ENCODE measurements around the gene GLIS2.

GLIS2 gene

GRCh38 chr16:4319454-4320421, 3.9 kb downstream of the GLIS2 start:
- H3K56ac ChIP-seq (ENCODE audit: low read length), result peak overlapping the region; percentile 56
- H3K4me1 ChIP-seq (ENCODE audit: control insufficient read depth, low read depth, low read length), result peaks cover 4% of the 10 kb centered on the region
- no peak overlapping the region for H3K9ac ChIP-seq (ENCODE audit: low read length)
- H3K4me3 ChIP-seq (ENCODE audit: low read length), result no peak overlapping the region
- H3K79me2 ChIP-seq (ENCODE audit: control insufficient read depth, insufficient read depth, low read length), result peaks cover 34% of the 10 kb centered on the region
- no peak for DNase-seq
- H2AK5ac ChIP-seq (ENCODE audit: low read length), result no peak overlapping the region
- H2BK15ac ChIP-seq (replicated peaks; ENCODE audit: low read depth), result no peak overlapping the region
- H3K4me2 ChIP-seq (ENCODE audit: low read length), result no peak overlapping the region
- no CpG with 5 or more reads among the region's 37 CpGs for WGBS (ENCODE audit: extremely low coverage, insufficient coverage, low lambda C conversion rate)
- no peak overlapping the region for H2BK120ac ChIP-seq (ENCODE audit: low read depth, low read length)
- no peak overlapping the region for H4K8ac ChIP-seq (ENCODE audit: low read depth, low read length)
- H3K18ac ChIP-seq (ENCODE audit: low read length), result no peak overlapping the region
- H3K79me1 ChIP-seq (ENCODE audit: low read length), result peaks cover 15% of the 10 kb centered on the region
- no peaks in the 10 kb centered on the region for H3K36me3 ChIP-seq (ENCODE audit: control insufficient read depth, insufficient read depth, low read length)
- H4K5ac ChIP-seq (ENCODE audit: low read length), result no peak overlapping the region
- no peak overlapping the region for H3K4ac ChIP-seq (ENCODE audit: low read depth, low read length)
- no peak overlapping the region for H3K23ac ChIP-seq (ENCODE audit: low read length)
- no peak overlapping the region for H2BK5ac ChIP-seq (ENCODE audit: low read length)
- no peaks in the 10 kb centered on the region for H3K27me3 ChIP-seq (ENCODE audit: insufficient read depth, low read length, poor library complexity)
- H3K27ac ChIP-seq (ENCODE audit: low read depth, low read length), result no peak overlapping the region

DNA sequence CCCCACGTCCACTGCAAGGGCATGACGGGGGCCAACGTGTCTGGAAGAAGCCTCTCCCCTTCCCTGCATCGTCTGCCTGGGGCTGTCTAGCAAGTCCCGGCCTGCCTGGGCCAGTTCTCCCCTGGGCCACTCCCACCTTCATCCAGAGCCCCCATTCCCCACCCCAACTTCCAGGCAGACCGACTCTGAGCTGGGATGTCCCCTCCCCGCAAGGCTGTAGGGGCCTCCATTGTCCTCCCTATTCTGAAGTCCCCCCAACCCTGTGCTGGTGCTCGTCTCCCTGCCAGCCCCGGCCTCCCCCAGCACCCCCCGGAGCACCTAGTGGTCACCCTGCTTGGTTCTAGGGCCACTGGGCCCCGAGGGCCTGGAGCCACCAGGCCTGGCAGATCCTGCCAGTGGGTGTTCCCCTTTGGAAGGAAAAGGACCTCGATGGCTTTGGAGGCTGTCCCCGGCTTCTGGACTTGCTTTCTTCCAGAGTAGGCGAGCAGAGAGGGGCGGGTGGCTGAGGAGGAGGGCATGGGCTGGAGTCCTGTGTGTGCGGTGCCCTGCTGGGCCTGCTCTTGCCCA, 4.8 kb downstream of the GLIS2 start:
- no CpG with 5 or more reads among the region's 16 CpGs for WGBS (ENCODE audit: extremely low coverage, insufficient coverage, low lambda C conversion rate)
- no peak overlapping the region for H2AK5ac ChIP-seq (ENCODE audit: low read length)
- no peak overlapping the region for H4K5ac ChIP-seq (ENCODE audit: low read length)
- no peaks in the 10 kb centered on the region for H3K36me3 ChIP-seq (ENCODE audit: control insufficient read depth, insufficient read depth, low read length)
- H3K4me2 ChIP-seq (ENCODE audit: low read length), result no peak overlapping the region
- H2BK5ac ChIP-seq (ENCODE audit: low read length), result no peak overlapping the region
- no peaks in the 10 kb centered on the region for H3K27me3 ChIP-seq (ENCODE audit: insufficient read depth, low read length, poor library complexity)
- H3K27ac ChIP-seq (ENCODE audit: low read depth, low read length), result no peak overlapping the region
- peaks cover 38% of the 10 kb centered on the region for H3K79me2 ChIP-seq (ENCODE audit: control insufficient read depth, insufficient read depth, low read length)
- no peak overlapping the region for H2BK15ac ChIP-seq (replicated peaks; ENCODE audit: low read depth)
- H4K8ac ChIP-seq (ENCODE audit: low read depth, low read length), result no peak overlapping the region
- peaks cover 4% of the 10 kb centered on the region for H3K4me1 ChIP-seq (ENCODE audit: control insufficient read depth, low read depth, low read length)
- no peak overlapping the region for H3K56ac ChIP-seq (ENCODE audit: low read length)
- no peak overlapping the region for H3K23ac ChIP-seq (ENCODE audit: low read length)
- no peak overlapping the region for H3K18ac ChIP-seq (ENCODE audit: low read length)
- no peak overlapping the region for H3K9ac ChIP-seq (ENCODE audit: low read length)
- H3K79me1 ChIP-seq (ENCODE audit: low read length), result peaks cover 19% of the 10 kb centered on the region
- no peak overlapping the region for H3K4ac ChIP-seq (ENCODE audit: low read depth, low read length)
- H3K4me3 ChIP-seq (ENCODE audit: low read length), result no peak overlapping the region
- no peak for DNase-seq
- no peak overlapping the region for H2BK120ac ChIP-seq (ENCODE audit: low read depth, low read length)

DNA sequence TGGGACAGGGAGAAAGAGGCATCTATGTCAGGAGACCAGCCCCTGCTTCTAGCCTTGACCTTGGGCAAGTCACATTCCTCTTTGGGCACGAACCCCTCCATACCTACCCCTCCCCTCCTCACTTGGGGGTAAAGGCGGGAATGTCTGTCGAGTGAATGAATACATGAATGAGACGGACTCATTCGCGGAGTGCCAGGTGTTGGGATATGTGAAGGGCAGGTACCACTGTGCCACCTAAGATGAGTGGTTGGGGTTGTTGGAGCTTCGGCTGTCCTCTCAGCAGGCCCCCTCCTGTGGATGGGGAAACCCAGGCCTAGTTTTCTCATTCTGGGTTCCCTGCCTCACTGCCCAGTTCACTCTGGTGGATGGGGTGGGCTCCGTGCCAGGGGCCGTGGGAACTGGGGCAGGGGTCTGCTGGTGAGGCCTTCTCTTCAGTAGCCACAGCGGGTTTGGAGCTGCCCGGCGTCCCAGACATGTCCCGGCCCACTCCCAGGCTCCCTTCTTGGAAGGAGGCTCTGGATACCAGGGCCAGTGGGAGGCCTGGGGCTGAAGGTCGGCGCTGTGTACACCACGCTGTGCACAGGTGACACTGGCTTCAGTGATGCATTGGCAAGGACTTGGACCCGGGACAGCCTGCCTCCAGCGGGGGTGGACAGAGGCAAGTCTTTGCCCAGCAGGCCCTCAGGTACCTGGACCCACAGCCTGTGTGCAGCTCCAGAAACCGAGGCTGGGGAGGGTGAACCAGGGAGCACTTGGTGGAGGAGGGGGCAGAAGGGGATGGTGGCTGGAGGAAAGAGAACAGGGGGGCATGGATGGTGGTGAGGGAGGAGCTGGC, 5.6 kb downstream of the GLIS2 start:
- H2BK120ac ChIP-seq (ENCODE audit: low read depth, low read length), result no peak overlapping the region
- H3K79me2 ChIP-seq (ENCODE audit: control insufficient read depth, insufficient read depth, low read length), result peaks cover 38% of the 10 kb centered on the region
- H3K4ac ChIP-seq (ENCODE audit: low read depth, low read length), result no peak overlapping the region
- H2BK5ac ChIP-seq (ENCODE audit: low read length), result no peak overlapping the region
- no CpG with 5 or more reads among the region's 19 CpGs for WGBS (ENCODE audit: extremely low coverage, insufficient coverage, low lambda C conversion rate)
- H4K5ac ChIP-seq (ENCODE audit: low read length), result no peak overlapping the region
- H3K79me1 ChIP-seq (ENCODE audit: low read length), result peaks cover 19% of the 10 kb centered on the region
- no peak overlapping the region for H3K23ac ChIP-seq (ENCODE audit: low read length)
- H3K27me3 ChIP-seq (ENCODE audit: insufficient read depth, low read length, poor library complexity), result no peaks in the 10 kb centered on the region
- no peak overlapping the region for H3K18ac ChIP-seq (ENCODE audit: low read length)
- H3K56ac ChIP-seq (ENCODE audit: low read length), result no peak overlapping the region
- H3K27ac ChIP-seq (ENCODE audit: low read depth, low read length), result no peak overlapping the region
- no peak overlapping the region for H4K8ac ChIP-seq (ENCODE audit: low read depth, low read length)
- no peak overlapping the region for H3K9ac ChIP-seq (ENCODE audit: low read length)
- H3K4me1 ChIP-seq (ENCODE audit: control insufficient read depth, low read depth, low read length), result peaks cover 4% of the 10 kb centered on the region
- no peaks in the 10 kb centered on the region for H3K36me3 ChIP-seq (ENCODE audit: control insufficient read depth, insufficient read depth, low read length)
- no peak overlapping the region for H3K4me2 ChIP-seq (ENCODE audit: low read length)
- no peak overlapping the region for H2BK15ac ChIP-seq (replicated peaks; ENCODE audit: low read depth)
- DNase-seq, result no peak
- H2AK5ac ChIP-seq (ENCODE audit: low read length), result no peak overlapping the region
- no peak overlapping the region for H3K4me3 ChIP-seq (ENCODE audit: low read length)

GRCh38 chr16:4322121-4323052, 6.5 kb downstream of the GLIS2 start:
- Histone ChIP-seq H3K23ac (ENCODE audit: low read length) (no peak overlapping the region), H2AK5ac (ENCODE audit: low read length) (no peak overlapping the region), H2BK120ac (ENCODE audit: low read depth, low read length) (no peak overlapping the region), H3K79me2 (ENCODE audit: control insufficient read depth, insufficient read depth, low read length) (peaks cover 34% of the 10 kb centered on the region), H3K9ac (ENCODE audit: low read length) (no peak overlapping the region), H3K36me3 (ENCODE audit: control insufficient read depth, insufficient read depth, low read length) (no peaks in the 10 kb centered on the region), H3K4me1 (ENCODE audit: control insufficient read depth, low read depth, low read length) (peaks cover 4% of the 10 kb centered on the region), H3K79me1 (ENCODE audit: low read length) (peaks cover 14% of the 10 kb centered on the region), H3K18ac (ENCODE audit: low read length) (no peak overlapping the region), H3K4me2 (ENCODE audit: low read length) (no peak overlapping the region), H2BK15ac (replicated peaks; ENCODE audit: low read depth) (no peak overlapping the region), H3K56ac (ENCODE audit: low read length) (no peak overlapping the region), H3K27me3 (ENCODE audit: insufficient read depth, low read length, poor library complexity) (no peaks in the 10 kb centered on the region), H4K8ac (ENCODE audit: low read depth, low read length) (no peak overlapping the region), H3K4ac (ENCODE audit: low read depth, low read length) (no peak overlapping the region), H4K5ac (ENCODE audit: low read length) (no peak overlapping the region), H3K4me3 (ENCODE audit: low read length) (no peak overlapping the region), H3K27ac (ENCODE audit: low read depth, low read length) (no peak overlapping the region), H2BK5ac (ENCODE audit: low read length) (no peak overlapping the region)
- DNase-seq, result no peak
- no CpG with 5 or more reads among the region's 30 CpGs for WGBS (ENCODE audit: extremely low coverage, insufficient coverage, low lambda C conversion rate)

Measured in mesendoderm (in vitro differentiated cells).